GM12878 (cell line): ENCODE measurements around the gene MAPKAPK2. TPM values are rescaled to one million over a fixed set of nuclear protein-coding genes. Genes with fewer than 3 reads are reported as not detected.

ENCODE experiments used
- ATAC-seq: fragments of 200-7000 bp; cut with Tn5 transposase; 3 replicates; pipeline ENCODE4 v1.9.1; 2020; ENCODE audit warnings: mild to moderate bottlenecking, moderate library complexity
- BruUV-seq: library from RNA; stranded (reverse); fragments of 400-500 nt; replicated peaks from 2 replicates; lab custom pipeline; 2021; lab: Mats Ljungman, UMichigan
- CTCF ChIA-PET: fragments of 300-600 bp; sonication (Branson Sonifier 250); formaldehyde crosslinking; extraction: SDS; loops from one replicate; lab custom pipeline; 2021; ENCODE audit warnings: inconsistent platforms; lab: Yijun Ruan, JAX
- POLR2A ChIA-PET: fragments of 350-600 bp; formaldehyde crosslinking; extraction: SDS; loops from one replicate; lab custom pipeline; 2021; ENCODE audit warnings: inconsistent platforms; lab: Charles Lee
- RAD21 ChIA-PET: fragments of 300-600 bp; sonication (Branson Sonifier 250); formaldehyde crosslinking; loops from one replicate; lab custom pipeline; 2023; ENCODE audit warnings: antibody characterized with exemption; ENCODE audit not compliant: unreplicated experiment; lab: Charles Lee
- SMC1A ChIA-PET: fragments of 300-600 bp; sonication (Branson Sonifier 250); formaldehyde crosslinking; loops from one replicate; lab custom pipeline; 2023; ENCODE audit not compliant: unreplicated experiment, uncharacterized antibody; lab: Charles Lee
- DNase-seq: peaks from one replicate; pipeline ENCODE4 v3.0.0-alpha.2; 2011; ENCODE audit warnings: low read depth, low spot score
- FAIRE-seq: peaks from 3 replicates; lab custom pipeline; 2011; peaks lifted over from hg19 to GRCh38; lab: Jason Lieb, UNC
- H2AFZ ChIP-seq: 2 replicates; pipeline ENCODE4 v1.6.0; 2011; ENCODE audit warnings: low read depth, low read length, control low read depth; ENCODE audit not compliant: control insufficient read depth
- H3K27ac ChIP-seq: 2 replicates; pipeline ENCODE4 v1.5.1; 2011; ENCODE audit warnings: control low read depth; ENCODE audit not compliant: control insufficient read depth, insufficient read depth
- H3K27me3 ChIP-seq, 2 experiments: replicated peaks in 1 of 2; 2 replicates each; pipeline versions ENCODE4 v1.6.0 to v1.6.1; 2011; ENCODE audit warnings: low read length in 1 of 2; ENCODE audit not compliant: control insufficient read depth in 2 of 2, insufficient read depth in 2 of 2
- H3K36me3 ChIP-seq, 2 experiments: 2 replicates each; pipeline ENCODE4 v1.5.1; 2011; ENCODE audit warnings: low read length in 1 of 2; ENCODE audit not compliant: control insufficient read depth in 2 of 2, insufficient read depth in 2 of 2
- H3K4me1 ChIP-seq: 2 replicates; pipeline ENCODE4 v1.6.1; 2011; ENCODE audit warnings: mild to moderate bottlenecking, low read length, moderate library complexity, mixed read lengths; ENCODE audit not compliant: control insufficient read depth, insufficient read depth
- H3K4me2 ChIP-seq: 2 replicates; pipeline ENCODE4 v1.6.0; 2011; ENCODE audit warnings: control low read depth; ENCODE audit not compliant: control insufficient read depth, insufficient read depth
- H3K4me3 ChIP-seq: fragments of 200-600 bp; sonication (generic); 2 replicates; pipeline ENCODE4 v1.5.1; 2016
- H3K79me2 ChIP-seq: 2 replicates; pipeline ENCODE4 v1.6.0; 2011; ENCODE audit warnings: low read length; ENCODE audit not compliant: control insufficient read depth, insufficient read depth
- H3K9ac ChIP-seq: 2 replicates; pipeline ENCODE4 v1.8.0; 2011; ENCODE audit warnings: low read length, control low read depth, mixed read lengths; ENCODE audit not compliant: control insufficient read depth, insufficient read depth
- H3K9me3 ChIP-seq: replicated peaks from 3 replicates; pipeline ENCODE4 v1.5.1; 2011; ENCODE audit warnings: mild to moderate bottlenecking, low read length; ENCODE audit not compliant: control insufficient read depth, insufficient read depth
- H4K20me1 ChIP-seq: 2 replicates; pipeline ENCODE4 v1.6.0; 2011; ENCODE audit not compliant: control insufficient read depth, insufficient read depth
- BHLHE40 ChIP-seq, 2 experiments: fragments of 450-650 bp in 1 of 2; IDR thresholded peaks; 2 replicates each; pipeline ENCODE4 v1.6.1; 2011 to 2017; ENCODE audit warnings: low read depth in 2 of 2, borderline replicate concordance in 1 of 2, improper control_type of control experiment in 1 of 2, low read length in 1 of 2, mild to moderate bottlenecking in 1 of 2
- CHD1 ChIP-seq: IDR thresholded peaks from 2 replicates; pipeline ENCODE4 v1.6.1; 2012; ENCODE audit warnings: low read depth, low read length, improper control_type of control experiment
- EGR1 ChIP-seq, 2 experiments: IDR thresholded peaks; 1 replicate in 1 of 2; 2 replicates in 1 of 2; pipeline ENCODE4 v1.6.1; 2011 to 2012; ENCODE audit warnings: low read depth in 2 of 2, low read length in 2 of 2, borderline replicate concordance in 1 of 2, mild to moderate bottlenecking in 1 of 2, moderate library complexity in 1 of 2
- FOXM1 ChIP-seq: IDR thresholded peaks from 2 replicates; pipeline ENCODE4 v1.6.1; 2012; ENCODE audit warnings: low read depth, mild to moderate bottlenecking, inconsistent platforms, low read length, moderate library complexity
- POLR2A ChIP-seq: IDR thresholded peaks from 2 replicates; pipeline ENCODE4 v1.6.1; 2011; ENCODE audit warnings: low read depth, mild to moderate bottlenecking, low read length
- SRF ChIP-seq, 2 experiments: IDR thresholded peaks; 2 replicates each; pipeline ENCODE4 v1.6.1; 2011; ENCODE audit warnings: low read depth in 2 of 2, low read length in 2 of 2, mild to moderate bottlenecking in 1 of 2, moderate library complexity in 1 of 2
- STAT3 ChIP-seq: IDR thresholded peaks from 2 replicates; pipeline ENCODE4 v1.6.1; 2011; ENCODE audit warnings: low read depth, low read length, improper control_type of control experiment
- TCF12 ChIP-seq: IDR thresholded peaks from 2 replicates; pipeline ENCODE4 v1.6.1; 2011; ENCODE audit warnings: low read depth, mild to moderate bottlenecking, low read length
- ZBTB11 ChIP-seq: fragments of 450-650 bp; formaldehyde crosslinking; IDR thresholded peaks from 2 replicates; pipeline ENCODE4 v1.5.0; 2022; ENCODE audit warnings: mild to moderate bottlenecking, missing genetic modification characterization
- ZBTB4 ChIP-seq: fragments of 450-650 bp; formaldehyde crosslinking; IDR thresholded peaks from 2 replicates; pipeline ENCODE4 v1.4.0; 2022; ENCODE audit warnings: mild to moderate bottlenecking, moderate library complexity
- ZNF207 ChIP-seq: fragments of 450-650 bp; IDR thresholded peaks from 2 replicates; pipeline ENCODE4 v1.6.1; 2014; ENCODE audit warnings: antibody characterized with exemption, mild to moderate bottlenecking, borderline replicate concordance
- WGBS: methylation state at CpG from one replicate; pipeline ENCODE4 v1.1.6; 2016; ENCODE audit warnings: low lambda C conversion rate; ENCODE audit not compliant: insufficient replicate concordance, insufficient coverage; ENCODE audit errors: missing lambda C conversion rate; 5-methylcytosine and 5-hydroxymethylcytosine counted together
- in situ Hi-C: fragments of 300-500 bp; cut with MboI; formaldehyde crosslinking; loops from 9 replicates; pipeline ENCODE4 v1.14.3; 2018; ENCODE audit warnings: mixed read lengths
- intact Hi-C: fragments of 100-400 bp; cut with micrococcal nuclease; formaldehyde crosslinking; loops from one replicate; pipeline ENCODE4 v1.14.2; 2022; ENCODE audit not compliant: unreplicated experiment
- polyA plus RNA-seq, 11 experiments: library from polyadenylated mRNA; depleted of rRNA in 4 of 11; unstranded in 6 of 11; stranded (reverse) in 5 of 11; fragments of >200 nt; fragmentation: Nextera tagmentation in 4 of 11; fragmentation: Illumina TruSeq in 1 of 11; extraction: Ambion mirVana in 4 of 11; extraction: Trizol in 1 of 11; gene quantifications; 1 replicate in 1 of 11; 2 replicates in 10 of 11; pipeline versions ENCODE4 v1.2.1 to v1.2.3, GENCODE V29; 2011 to 2016; ENCODE audit warnings: inconsistent platforms in 2 of 11, missing spikeins in 2 of 11, low read depth in 1 of 11
- total RNA-seq, 4 experiments: library from RNA; depleted of rRNA in 3 of 4; stranded (reverse); fragments of >200 nt in 3 of 4; fragmentation: Illumina TruSeq in 1 of 4; extraction: Trizol in 1 of 4; gene quantifications; 2 replicates each; pipeline versions ENCODE4 v1.2.1 to v1.2.3, GENCODE V29; 2013 to 2021
- TF ChIP-seq, protein P1 (sequence below): IDR thresholded peaks from 2 replicates; pipeline ENCODE4 v1.6.1; 2011; ENCODE audit warnings: low read depth, mild to moderate bottlenecking, low read length, moderate library complexity, borderline replicate concordance; ENCODE audit errors: extremely low read depth
- TF ChIP-seq, protein P2 (sequence below): IDR thresholded peaks from 2 replicates; pipeline ENCODE4 v1.6.1; 2012; ENCODE audit warnings: low read length, inconsistent platforms

MAPKAPK2 gene
- total and polyA plus RNA-seq, 10 of the 15 experiments (the other 5 are each of a cell fraction or from before 2014, with no cell fraction given), result 0.72 to 92.2 (median 49.3) TPM

GRCh38 chr1:206685769-206686477 is 1.2 kb downstream of the MAPKAPK2 start:
- FAIRE-seq (no peak), DNase-seq (no peak), ATAC-seq (peak; percentile 57)
- peaks cover 31% of the 10 kb centered on the region for H3K4me1 ChIP-seq
- RAD21 ChIA-PET, result interaction anchor here (2.2 kb wide), 1 partner anchor 23 kb away, joined by 5 read pairs; no protein-coding TSS in a partner anchor
- peak overlapping the region; percentile 13 for H2AFZ ChIP-seq
- CTCF ChIA-PET, result interaction anchor here (0.7 to 4.2 kb wide), 6 partner anchors 8 to 122 kb away, joined by 3 to 16 read pairs (median 4); partner anchors contain the start of gene DYRK3
- peaks cover 52% of the 10 kb centered on the region for H3K79me2 ChIP-seq
- no peaks in the 10 kb centered on the region for H3K9me3 ChIP-seq
- H4K20me1 ChIP-seq, result peaks cover under 1% of the 10 kb centered on the region; the same call in 1 of the 2 replicates
- H3K36me3 ChIP-seq, result no peaks in the 10 kb centered on the region; a peak in 1 of 4 replicates
- peak overlapping the region; percentile 56 for H3K4me2 ChIP-seq
- H3K4me3 ChIP-seq, result peak overlapping the region; percentile 91
- POLR2A ChIA-PET, result interaction anchor here (0.6 to 18.5 kb wide), 3 partner anchors 9 to 24 kb away, joined by 3 to 334 read pairs (median 6); no protein-coding TSS in a partner anchor
- intact Hi-C loops, result loop anchor here (2.0 kb wide), 1 partner anchor 17 kb away; no protein-coding TSS in a partner anchor
- peak overlapping the region; percentile 76 for H3K9ac ChIP-seq
- peak overlapping the region; percentile 86 for H3K27ac ChIP-seq
- WGBS, result 1% methylated on average over 38 of the region's 48 CpGs
- SMC1A ChIA-PET, result interaction anchor here (1.5 to 9.6 kb wide), 4 partner anchors 11 to 33 kb away, joined by 5 to 222 read pairs (median 10); no protein-coding TSS in a partner anchor
- no peaks in the 10 kb centered on the region for H3K27me3 ChIP-seq
- in situ Hi-C loops, result no loop called here
- BruUV-seq, result no TSS peak
- TF ChIP-seq EGR1 (IDR thresholded peaks at IDR 0.05; ENCODE audit: borderline replicate concordance in 1 of 2, low read depth in 2 of 2, low read length in 2 of 2) (peak in 1 of 2 experiments; percentile 85; a peak in 2 of 3 replicates), SRF (IDR thresholded peaks at IDR 0.05; ENCODE audit: low read depth in 2 of 2, low read length in 2 of 2) (peak; percentile 82 to 92), FOXM1 (0 out of 2 replicates have a peak, but pooled peaks have one; percentile 4), ZBTB4 (CRISPR knock-in tag) (no peak), ZNF207 (0 out of 2 replicates have a peak, but pooled peaks have one; percentile 49), STAT3 (no peak), CHD1 (no peak), BHLHE40 (IDR thresholded peaks at IDR 0.05; ENCODE audit: borderline replicate concordance in 1 of 2, low read depth in 2 of 2, low read length in 1 of 2) (peak in 1 of 2 experiments; percentile 12; a peak in 1 of 4 replicates), POLR2A (peak; percentile 6; the same call in 1 of the 2 replicates), TCF12 (no peak), ZBTB11 (CRISPR knock-in tag) (no peak)
- TF ChIP-seq, protein P1, sequence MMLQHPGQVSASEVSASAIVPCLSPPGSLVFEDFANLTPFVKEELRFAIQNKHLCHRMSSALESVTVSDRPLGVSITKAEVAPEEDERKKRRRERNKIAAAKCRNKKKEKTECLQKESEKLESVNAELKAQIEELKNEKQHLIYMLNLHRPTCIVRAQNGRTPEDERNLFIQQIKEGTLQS, result no peak
- TF ChIP-seq, protein P2, sequence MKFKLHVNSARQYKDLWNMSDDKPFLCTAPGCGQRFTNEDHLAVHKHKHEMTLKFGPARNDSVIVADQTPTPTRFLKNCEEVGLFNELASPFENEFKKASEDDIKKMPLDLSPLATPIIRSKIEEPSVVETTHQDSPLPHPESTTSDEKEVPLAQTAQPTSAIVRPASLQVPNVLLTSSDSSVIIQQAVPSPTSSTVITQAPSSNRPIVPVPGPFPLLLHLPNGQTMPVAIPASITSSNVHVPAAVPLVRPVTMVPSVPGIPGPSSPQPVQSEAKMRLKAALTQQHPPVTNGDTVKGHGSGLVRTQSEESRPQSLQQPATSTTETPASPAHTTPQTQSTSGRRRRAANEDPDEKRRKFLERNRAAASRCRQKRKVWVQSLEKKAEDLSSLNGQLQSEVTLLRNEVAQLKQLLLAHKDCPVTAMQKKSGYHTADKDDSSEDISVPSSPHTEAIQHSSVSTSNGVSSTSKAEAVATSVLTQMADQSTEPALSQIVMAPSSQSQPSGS, result no peak
